Activated CD4-positive, alpha-beta T cell treated with anti-CD3 and anti-CD28 coated beads for 36 hours (primary cell): ENCODE data around the gene DCLK3. TPM values are rescaled to one million over a fixed set of nuclear protein-coding genes. Genes with fewer than 3 reads are reported as not detected.

Experiments
- ATAC-seq: fragments of 200-7000 bp; cut with Tn5 transposase; one replicate; pipeline ENCODE4 v1.10.0; 2021; ENCODE audit warnings: mild to moderate bottlenecking, moderate library complexity
- CTCF ChIA-PET: fragments of 350-600 bp; sonication (Branson Sonifier 250); formaldehyde crosslinking; loops from one replicate; lab custom pipeline; 2021; ENCODE audit warnings: antibody characterized with exemption; lab: Charles Lee
- POLR2A ChIA-PET: fragments of 350-600 bp; sonication (Branson Sonifier 250); formaldehyde crosslinking; loops from one replicate; lab custom pipeline; 2021; ENCODE audit warnings: antibody characterized with exemption, inconsistent platforms; lab: Charles Lee
- DNase-seq: peaks from one replicate; pipeline ENCODE4 v3.0.0-alpha.2; 2020
- H3K27ac Mint-ChIP-seq: one replicate; pipeline ENCODE4 v1.8.0; 2021; ENCODE audit warnings: mixed read lengths
- H3K27me3 Mint-ChIP-seq: one replicate; pipeline ENCODE4 v1.8.0; 2021; ENCODE audit warnings: mixed read lengths
- H3K36me3 Mint-ChIP-seq: one replicate; pipeline ENCODE4 v1.8.0; 2021; ENCODE audit warnings: low read depth, mixed read lengths
- H3K4me1 Mint-ChIP-seq: one replicate; pipeline ENCODE4 v1.8.0; 2021; ENCODE audit warnings: mixed read lengths
- H3K4me3 Mint-ChIP-seq: one replicate; pipeline ENCODE4 v1.8.0; 2021; ENCODE audit warnings: mild to moderate bottlenecking, moderate library complexity, mixed read lengths
- H3K9me3 Mint-ChIP-seq: one replicate; pipeline ENCODE4 v1.8.0; 2021; ENCODE audit warnings: low read depth, mixed read lengths
- intact Hi-C, 2 experiments: fragments of 100-400 bp; cut with DNase I in 1 of 2; cut with micrococcal nuclease in 1 of 2; formaldehyde crosslinking; loops; one replicate each; pipeline versions ENCODE4 v1.14.2 to v1.15.1; 2022 to 2024; cut with DNase I, micrococcal nuclease
- total RNA-seq, 2 experiments: library from RNA; stranded (reverse); gene quantifications; one replicate each; pipeline ENCODE4 v1.2.3, GENCODE V29; 2021

The DCLK3 gene
- total RNA-seq, 2 experiments from 2014 or later = 0.30 TPM

- no peaks in the 10 kb centered on the region for H3K36me3 Mint-ChIP-seq
- DNase-seq (no peak), ATAC-seq (no peak)
- ChIA-PET CTCF (no interaction called here), POLR2A (interaction anchor here (0.6 kb wide), 1 partner anchor 696 kb away, joined by 3 read pairs; no protein-coding TSS in a partner anchor)
- no peaks in the 10 kb centered on the region for H3K4me1 Mint-ChIP-seq
- intact Hi-C loops = no loop called here
- H3K9me3 Mint-ChIP-seq = no peaks in the 10 kb centered on the region
- H3K27me3 Mint-ChIP-seq = peaks cover 2% of the 10 kb centered on the region
- H3K27ac Mint-ChIP-seq = no peak overlapping the region
- H3K4me3 Mint-ChIP-seq = no peak overlapping the region
Measured at GRCh38 chr3:36693670-36694069, 70.7 kb downstream of the DCLK3 start.

DNA sequence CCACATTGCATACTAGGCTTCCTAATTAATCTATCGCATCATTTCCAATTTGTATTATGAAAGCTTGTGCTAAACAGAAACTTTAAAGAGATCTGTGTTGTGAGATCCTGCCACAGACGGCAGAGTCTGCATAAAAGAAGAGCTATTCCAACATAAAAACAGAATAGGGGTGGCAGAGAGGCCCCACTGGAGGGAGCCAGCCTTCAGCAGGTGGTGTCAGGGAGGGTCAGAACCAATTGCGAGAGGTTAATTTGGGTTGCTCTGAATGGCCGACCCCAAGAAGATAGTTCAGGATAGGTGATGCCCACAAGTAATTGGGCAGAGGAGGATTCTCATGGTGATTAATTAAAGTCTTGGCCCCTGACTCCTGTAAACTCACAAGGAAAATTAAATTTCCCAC, 74.8 kb downstream of the DCLK3 start:
- ChIA-PET POLR2A (no interaction called here), CTCF (no interaction called here)
- Mint-ChIP-seq H3K36me3 (no peaks in the 10 kb centered on the region), H3K27ac (no peak overlapping the region), H3K27me3 (peaks cover 3% of the 10 kb centered on the region), H3K9me3 (no peaks in the 10 kb centered on the region), H3K4me3 (no peak overlapping the region), H3K4me1 (no peaks in the 10 kb centered on the region)
- intact Hi-C loops = no loop called here
- no peak for DNase-seq
- no peak for ATAC-seq

GRCh38 chr3:36688815-36689214, 75.5 kb downstream of the DCLK3 start:
- intact Hi-C loops = no loop called here
- no peak for ATAC-seq
- Mint-ChIP-seq H3K9me3 (no peaks in the 10 kb centered on the region), H3K27me3 (peaks cover 3% of the 10 kb centered on the region), H3K27ac (no peak overlapping the region), H3K4me3 (no peak overlapping the region), H3K36me3 (no peaks in the 10 kb centered on the region), H3K4me1 (no peaks in the 10 kb centered on the region)
- DNase-seq = no peak
- POLR2A ChIA-PET = no interaction called here
- CTCF ChIA-PET = no interaction called here

DNA sequence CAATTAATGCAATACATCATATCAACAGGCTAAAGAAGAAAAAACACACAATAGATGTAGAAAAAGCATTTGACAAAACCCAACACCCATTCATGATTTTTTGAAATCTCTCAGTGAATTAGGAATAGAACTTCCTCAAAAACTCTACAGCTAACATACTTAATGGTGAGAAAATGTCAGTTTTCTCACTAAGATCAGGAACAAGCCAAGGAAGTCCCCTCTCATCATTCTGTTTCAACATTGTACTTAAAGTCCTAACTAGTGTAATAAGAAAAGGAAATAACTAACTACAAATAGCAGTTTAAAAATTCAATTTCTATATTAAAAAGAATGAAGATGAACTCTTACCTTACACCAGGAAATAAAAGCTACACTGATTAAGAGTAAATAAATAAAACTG, 77.8 kb downstream of the DCLK3 start:
- H3K4me3 Mint-ChIP-seq = no peak overlapping the region
- intact Hi-C loops = no loop called here
- no peak overlapping the region for H3K27ac Mint-ChIP-seq
- H3K9me3 Mint-ChIP-seq = no peaks in the 10 kb centered on the region
- ATAC-seq (no peak), DNase-seq (no peak)
- ChIA-PET CTCF (no interaction called here), POLR2A (no interaction called here)
- H3K4me1 Mint-ChIP-seq = no peaks in the 10 kb centered on the region
- H3K36me3 Mint-ChIP-seq = peaks cover 1% of the 10 kb centered on the region
- H3K27me3 Mint-ChIP-seq = peaks cover 11% of the 10 kb centered on the region

- Mint-ChIP-seq H3K4me3 (no peak overlapping the region), H3K9me3 (peaks cover 23% of the 10 kb centered on the region), H3K4me1 (peaks cover 2% of the 10 kb centered on the region), H3K36me3 (peaks cover 5% of the 10 kb centered on the region), H3K27ac (no peak overlapping the region), H3K27me3 (peaks cover 15% of the 10 kb centered on the region)
- ChIA-PET POLR2A (interaction anchor here (0.6 kb wide), 1 partner anchor 318 kb away, joined by 7 read pairs; no protein-coding TSS in a partner anchor), CTCF (no interaction called here)
- no peak for DNase-seq
- intact Hi-C loops = no loop called here
- ATAC-seq = no peak
Measured at GRCh38 chr3:36681867-36682266, 82.5 kb downstream of the DCLK3 start.

DNA sequence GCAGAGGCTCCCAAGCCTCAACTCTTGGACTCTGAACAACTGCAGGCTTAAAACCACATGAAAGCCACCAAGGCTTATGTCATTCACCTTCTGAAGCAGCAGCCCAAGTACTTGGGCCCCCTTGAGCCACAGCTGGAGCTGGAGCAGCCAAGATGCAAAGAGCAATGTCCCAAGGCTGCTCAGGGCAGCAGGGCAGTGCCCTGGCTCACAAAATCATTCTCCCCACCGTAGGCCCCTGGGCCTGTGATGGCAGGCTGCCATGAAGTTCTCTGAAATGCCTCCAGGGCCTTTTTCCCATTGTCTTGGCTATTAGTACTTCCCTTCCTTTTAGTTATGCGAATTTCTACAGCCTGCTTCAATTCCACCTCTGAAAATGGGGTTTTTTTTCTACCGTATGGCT, 83.4 kb downstream of the DCLK3 start:
- ChIA-PET CTCF (no interaction called here), POLR2A (no interaction called here)
- intact Hi-C loops = no loop called here
- H3K4me3 Mint-ChIP-seq = no peak overlapping the region
- peaks cover 2% of the 10 kb centered on the region for H3K4me1 Mint-ChIP-seq
- no peak for DNase-seq
- peaks cover 23% of the 10 kb centered on the region for H3K9me3 Mint-ChIP-seq
- H3K36me3 Mint-ChIP-seq = peaks cover 5% of the 10 kb centered on the region
- peaks cover 15% of the 10 kb centered on the region for H3K27me3 Mint-ChIP-seq
- H3K27ac Mint-ChIP-seq = no peak overlapping the region
- no peak for ATAC-seq

DNA sequence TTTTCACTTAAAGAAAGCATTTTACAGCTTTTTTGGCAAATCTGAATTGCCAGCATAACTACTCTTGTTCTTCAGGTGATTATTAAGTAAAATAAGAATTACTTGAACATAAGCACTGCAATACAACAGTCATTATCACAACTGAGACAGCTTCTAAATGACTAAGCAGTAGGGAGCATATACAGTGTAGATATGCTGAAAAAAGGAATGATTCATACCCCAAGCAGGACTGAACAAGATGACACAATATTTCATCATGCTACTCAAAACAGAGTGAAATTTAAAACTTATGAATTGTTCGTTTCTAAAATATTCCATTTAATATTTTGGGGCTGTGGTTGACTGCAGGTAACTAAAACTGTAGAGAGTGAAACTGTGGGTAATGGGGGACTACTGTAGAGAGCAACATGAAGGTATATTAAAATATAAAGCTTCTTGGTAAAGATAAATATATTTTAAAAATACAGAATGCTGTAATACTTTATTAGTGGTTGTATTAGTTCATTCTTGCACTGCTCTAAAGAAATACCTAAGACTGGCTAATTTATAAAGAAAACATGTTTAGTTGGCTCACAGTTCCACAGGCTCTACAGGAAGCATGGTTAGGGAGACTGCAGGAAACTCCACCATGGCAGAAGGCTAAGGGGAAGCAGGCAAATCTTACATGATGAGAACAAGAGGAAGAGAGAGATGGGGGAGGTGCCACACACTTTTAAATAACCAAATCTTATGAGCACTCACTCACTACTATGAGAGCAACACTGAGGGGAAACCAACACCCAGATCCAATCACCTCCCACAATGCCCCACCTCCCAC, 84.8 kb downstream of the DCLK3 start:
- Mint-ChIP-seq H3K27ac (peak overlapping the region; percentile 62), H3K4me3 (no peak overlapping the region), H3K36me3 (peaks cover 5% of the 10 kb centered on the region), H3K9me3 (peaks cover 23% of the 10 kb centered on the region), H3K27me3 (peaks cover 12% of the 10 kb centered on the region), H3K4me1 (peaks cover 2% of the 10 kb centered on the region)
- POLR2A ChIA-PET = no interaction called here
- intact Hi-C loops = no loop called here
- DNase-seq (no peak), ATAC-seq (peak; percentile 93)
- CTCF ChIA-PET = no interaction called here

DNA sequence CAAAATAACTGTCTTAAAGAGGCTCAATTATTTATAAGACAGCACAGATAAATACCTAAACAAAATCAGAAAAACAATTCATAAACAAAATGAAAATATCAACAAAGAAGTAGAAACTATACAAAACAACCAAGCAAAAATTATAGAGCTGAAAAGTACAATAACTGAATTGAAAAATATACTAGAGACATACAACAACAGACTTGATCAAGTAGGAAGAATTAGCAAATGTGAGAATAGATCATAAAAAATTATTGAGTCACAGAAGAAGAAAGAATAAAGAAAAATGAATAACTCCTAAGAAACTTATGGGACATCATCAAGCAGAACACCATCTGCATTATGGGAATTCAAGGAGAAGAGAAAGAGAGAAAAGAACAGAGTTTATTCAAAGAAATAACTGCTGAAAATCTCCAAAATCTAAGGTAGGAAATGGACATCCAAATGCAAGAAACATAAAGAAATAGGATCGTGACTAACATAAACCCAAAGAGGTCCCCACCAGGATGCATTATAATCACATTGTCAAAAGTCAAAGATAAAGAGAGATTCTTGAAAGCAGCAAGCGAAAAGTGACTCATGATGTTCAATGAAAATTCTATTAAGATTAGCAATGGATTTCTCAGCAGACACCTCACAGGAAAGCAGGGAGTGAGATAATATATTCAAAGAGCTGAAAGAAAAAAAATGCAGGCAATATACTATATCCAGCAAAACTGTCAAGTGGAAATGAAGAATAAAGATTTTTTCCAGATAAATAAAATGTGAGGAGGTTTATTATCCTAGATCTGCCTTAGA, 85.9 kb downstream of the DCLK3 start:
- CTCF ChIA-PET = no interaction called here
- H3K4me3 Mint-ChIP-seq = no peak overlapping the region
- H3K36me3 Mint-ChIP-seq = peaks cover 5% of the 10 kb centered on the region
- H3K4me1 Mint-ChIP-seq = peaks cover 2% of the 10 kb centered on the region
- intact Hi-C loops = no loop called here
- ATAC-seq = no peak
- peaks cover 12% of the 10 kb centered on the region for H3K27me3 Mint-ChIP-seq
- POLR2A ChIA-PET = no interaction called here
- no peak for DNase-seq
- H3K27ac Mint-ChIP-seq = no peak overlapping the region
- H3K9me3 Mint-ChIP-seq = peaks cover 23% of the 10 kb centered on the region

DNA sequence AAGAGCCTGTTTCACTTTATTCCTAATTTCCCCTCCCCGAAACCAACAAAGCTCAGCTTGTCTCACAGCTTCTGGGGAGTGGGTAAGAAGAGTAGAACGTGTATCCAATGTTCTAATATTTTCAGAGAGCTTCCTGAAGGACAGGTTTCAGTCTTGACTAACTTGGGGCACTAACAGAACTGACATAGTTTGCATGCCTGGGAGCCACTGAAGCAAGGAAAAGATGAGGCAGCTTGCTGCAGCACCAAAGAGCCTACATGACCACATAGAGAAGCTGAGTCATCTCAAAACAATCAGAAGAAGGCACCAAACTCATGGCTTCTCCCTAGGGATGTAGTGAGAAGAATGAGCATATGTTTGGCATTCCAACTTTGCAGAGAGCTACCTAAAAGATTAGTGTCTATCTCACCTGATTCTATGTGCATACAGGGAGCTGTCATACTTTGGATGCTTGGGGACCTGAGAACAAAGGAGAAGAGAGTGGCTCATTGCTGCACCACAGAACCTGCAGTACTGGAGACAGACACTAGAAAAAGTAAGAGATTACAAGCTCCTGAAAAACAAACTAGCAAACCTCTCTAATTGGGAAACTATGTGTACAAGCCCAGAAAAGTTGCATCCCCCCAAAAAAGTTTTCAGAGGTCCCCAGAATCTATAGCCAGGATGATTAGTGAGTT, 86.9 kb downstream of the DCLK3 start:
- POLR2A ChIA-PET = no interaction called here

DNA sequence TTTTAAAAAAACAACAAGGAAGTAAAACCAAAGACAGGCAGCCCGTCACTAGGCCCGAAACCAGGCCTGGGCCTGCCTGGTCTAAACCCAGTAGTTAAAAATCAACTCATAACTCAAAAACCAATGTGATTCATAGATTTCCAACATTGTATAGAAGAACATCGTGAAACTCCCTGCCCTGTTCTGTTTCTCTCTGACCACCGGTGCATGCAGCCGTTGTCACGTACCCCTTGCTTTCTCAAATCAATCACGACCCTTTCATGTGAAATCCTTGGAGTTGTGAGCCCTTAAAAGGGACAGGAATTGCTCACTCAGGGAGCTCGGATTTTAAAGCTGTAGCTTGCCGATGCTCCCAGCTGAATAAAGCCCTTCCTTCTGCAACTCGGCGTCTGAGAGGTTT, 89.5 kb downstream of the DCLK3 start:
- Mint-ChIP-seq H3K4me3 (no peak overlapping the region), H3K27ac (no peak overlapping the region), H3K9me3 (peaks cover 18% of the 10 kb centered on the region), H3K27me3 (peaks cover 1% of the 10 kb centered on the region), H3K4me1 (peaks cover 2% of the 10 kb centered on the region), H3K36me3 (no peaks in the 10 kb centered on the region)
- intact Hi-C loops = no loop called here
- DNase-seq (no peak), ATAC-seq (no peak)
- ChIA-PET POLR2A (no interaction called here), CTCF (no interaction called here)

More for the DNA sequence above, 86.9 kb downstream of the DCLK3 start:
- Mint-ChIP-seq H3K27me3 (peaks cover 8% of the 10 kb centered on the region), H3K9me3 (peaks cover 23% of the 10 kb centered on the region), H3K27ac (no peak overlapping the region), H3K4me1 (peaks cover 2% of the 10 kb centered on the region), H3K36me3 (peaks cover 5% of the 10 kb centered on the region), H3K4me3 (no peak overlapping the region)
- intact Hi-C loops = no loop called here
- no peak for DNase-seq
- peak; percentile 34 for ATAC-seq
- CTCF ChIA-PET = interaction anchor here (0.6 kb wide), 2 partner anchors 85 to 179 kb away, joined by 4 read pairs; no protein-coding TSS in a partner anchor

GRCh38 chr3:36669764-36670163, 94.6 kb downstream of the DCLK3 start:
- Mint-ChIP-seq H3K27ac (no peak overlapping the region), H3K27me3 (peaks cover 3% of the 10 kb centered on the region), H3K36me3 (no peaks in the 10 kb centered on the region), H3K4me1 (no peaks in the 10 kb centered on the region), H3K4me3 (no peak overlapping the region), H3K9me3 (no peaks in the 10 kb centered on the region)
- POLR2A ChIA-PET = no interaction called here
- CTCF ChIA-PET = no interaction called here
- DNase-seq (no peak), ATAC-seq (no peak)
- intact Hi-C loops = no loop called here
